Placental pericyte (primary cell): ENCODE data around the gene FOXL2. TPM values are rescaled to one million over a fixed set of nuclear protein-coding genes. Genes with fewer than 3 reads are reported as not detected.

Source experiments
- total RNA-seq: library from RNA; depleted of rRNA; stranded (reverse); fragments of >200 nt; gene quantifications from 2 replicates; pipeline ENCODE4 v1.2.3, GENCODE V29; 2012

Gene FOXL2
- total RNA-seq = 0.44 and 18.2 TPM in 2 replicates

GRCh38 chr3:138946663-138947494 is at the start of gene FOXL2, which contains the start of gene FOXL2NB:
Gene FOXL2, minus strand, starts transcription at chr3:138947137. Its CDS starts 415 bp downstream, at chr3:138946722.
Gene FOXL2NB, plus strand, starts transcription at chr3:138947217. Its CDS starts 148 bp downstream, at chr3:138947365.

Other genes with a start within 250 kb of the FOXL2 start
- 12.2 and 13.1 TPM in 2 replicates for gene PIK3CB, start 112.2 kb downstream of the FOXL2 start, total RNA-seq
- gene FOXL2NB, start 80 bp upstream of the FOXL2 start, total RNA-seq = 0.66 and 24.1 TPM in 2 replicates
- not detected in 2 replicates for gene PRR23A, start 59.1 kb upstream of the FOXL2 start, total RNA-seq
- gene PRR23B, start 73.8 kb upstream of the FOXL2 start, total RNA-seq = not detected in 2 replicates
- not detected in 2 replicates for gene PRR23C, start 97.8 kb upstream of the FOXL2 start, total RNA-seq